Measurements from ENCODE around the gene CC2D2A. TPM values are rescaled to one million over a fixed set of nuclear protein-coding genes. Genes with fewer than 3 reads are reported as not detected.

The CC2D2A gene
- polyA plus RNA-seq, 1 donor from 2014 or later = 8.6 TPM

DNA sequence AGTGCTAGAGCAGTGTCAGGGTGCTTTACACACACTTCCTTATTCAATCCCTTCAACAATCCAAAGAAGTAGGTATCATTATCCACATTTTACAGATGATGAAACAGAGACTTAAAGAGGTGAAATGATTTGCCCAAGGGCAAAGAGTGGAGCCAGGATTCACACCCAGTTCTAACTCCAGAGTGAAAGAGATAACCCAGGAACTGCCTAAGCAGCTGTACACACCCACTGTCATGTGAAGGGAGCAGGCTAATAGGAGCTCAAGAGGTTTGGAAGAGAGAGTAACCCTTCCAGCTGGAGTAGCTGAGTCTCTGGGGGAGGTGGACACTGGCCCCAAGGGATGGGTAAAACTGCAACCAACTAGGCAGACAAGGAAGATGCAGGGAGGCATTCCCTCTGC is 92.9 kb downstream of the CC2D2A start:
- Histone ChIP-seq H3K79me2 (replicated peaks; ENCODE audit: insufficient read depth, low read length) (no peaks in the 10 kb centered on the region), H3K9ac (ENCODE audit: low read length) (no peak overlapping the region), H2AFZ (ENCODE audit: low read depth, low read length) (no peak overlapping the region), H3K4me3 (ENCODE audit: low read length) (no peak overlapping the region), H3K9me2 (ENCODE audit: insufficient read depth, low read length) (no peaks in the 10 kb centered on the region), H4K20me1 (ENCODE audit: insufficient read depth) (no peaks in the 10 kb centered on the region), H3K9me3 (ENCODE audit: low read length) (no peaks in the 10 kb centered on the region), H3K27me3 (ENCODE audit: insufficient read depth, low read depth, low read length) (no peaks in the 10 kb centered on the region), H3K27ac (ENCODE audit: low read length) (no peak overlapping the region), H3F3A (ENCODE audit: insufficient read depth, low read length, poor library complexity, severe bottlenecking) (no peaks in the 10 kb centered on the region), H3K4me2 (ENCODE audit: low read length) (no peak overlapping the region), H3K36me3 (ENCODE audit: insufficient read depth, low read length) (no peaks in the 10 kb centered on the region)
- TF ChIP-seq EP300 (conservative IDR thresholded peaks at IDR 0.05; ENCODE audit: poor library complexity, severe bottlenecking) (no peak), EZH2 (IDR thresholded peaks at IDR 0.05; ENCODE audit: borderline replicate concordance, insufficient read depth, low read length, poor library complexity, severe bottlenecking) (no peak), RAD21 (conservative IDR thresholded peaks at IDR 0.05) (no peak), POLR2AphosphoS5 (IDR thresholded peaks at IDR 0.05) (no peak), MXI1 (conservative IDR thresholded peaks at IDR 0.05; ENCODE audit: poor library complexity, severe bottlenecking) (no peak), TAF1 (IDR thresholded peaks at IDR 0.05; ENCODE audit: low read depth) (no peak), SMC3 (conservative IDR thresholded peaks at IDR 0.05; ENCODE audit: poor library complexity) (no peak)
- TF ChIP-seq, protein P1, sequence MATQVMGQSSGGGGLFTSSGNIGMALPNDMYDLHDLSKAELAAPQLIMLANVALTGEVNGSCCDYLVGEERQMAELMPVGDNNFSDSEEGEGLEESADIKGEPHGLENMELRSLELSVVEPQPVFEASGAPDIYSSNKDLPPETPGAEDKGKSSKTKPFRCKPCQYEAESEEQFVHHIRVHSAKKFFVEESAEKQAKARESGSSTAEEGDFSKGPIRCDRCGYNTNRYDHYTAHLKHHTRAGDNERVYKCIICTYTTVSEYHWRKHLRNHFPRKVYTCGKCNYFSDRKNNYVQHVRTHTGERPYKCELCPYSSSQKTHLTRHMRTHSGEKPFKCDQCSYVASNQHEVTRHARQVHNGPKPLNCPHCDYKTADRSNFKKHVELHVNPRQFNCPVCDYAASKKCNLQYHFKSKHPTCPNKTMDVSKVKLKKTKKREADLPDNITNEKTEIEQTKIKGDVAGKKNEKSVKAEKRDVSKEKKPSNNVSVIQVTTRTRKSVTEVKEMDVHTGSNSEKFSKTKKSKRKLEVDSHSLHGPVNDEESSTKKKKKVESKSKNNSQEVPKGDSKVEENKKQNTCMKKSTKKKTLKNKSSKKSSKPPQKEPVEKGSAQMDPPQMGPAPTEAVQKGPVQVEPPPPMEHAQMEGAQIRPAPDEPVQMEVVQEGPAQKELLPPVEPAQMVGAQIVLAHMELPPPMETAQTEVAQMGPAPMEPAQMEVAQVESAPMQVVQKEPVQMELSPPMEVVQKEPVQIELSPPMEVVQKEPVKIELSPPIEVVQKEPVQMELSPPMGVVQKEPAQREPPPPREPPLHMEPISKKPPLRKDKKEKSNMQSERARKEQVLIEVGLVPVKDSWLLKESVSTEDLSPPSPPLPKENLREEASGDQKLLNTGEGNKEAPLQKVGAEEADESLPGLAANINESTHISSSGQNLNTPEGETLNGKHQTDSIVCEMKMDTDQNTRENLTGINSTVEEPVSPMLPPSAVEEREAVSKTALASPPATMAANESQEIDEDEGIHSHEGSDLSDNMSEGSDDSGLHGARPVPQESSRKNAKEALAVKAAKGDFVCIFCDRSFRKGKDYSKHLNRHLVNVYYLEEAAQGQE (IDR thresholded peaks at IDR 0.05; ENCODE audit: borderline replicate concordance) = no peak
- TF ChIP-seq, protein P2, sequence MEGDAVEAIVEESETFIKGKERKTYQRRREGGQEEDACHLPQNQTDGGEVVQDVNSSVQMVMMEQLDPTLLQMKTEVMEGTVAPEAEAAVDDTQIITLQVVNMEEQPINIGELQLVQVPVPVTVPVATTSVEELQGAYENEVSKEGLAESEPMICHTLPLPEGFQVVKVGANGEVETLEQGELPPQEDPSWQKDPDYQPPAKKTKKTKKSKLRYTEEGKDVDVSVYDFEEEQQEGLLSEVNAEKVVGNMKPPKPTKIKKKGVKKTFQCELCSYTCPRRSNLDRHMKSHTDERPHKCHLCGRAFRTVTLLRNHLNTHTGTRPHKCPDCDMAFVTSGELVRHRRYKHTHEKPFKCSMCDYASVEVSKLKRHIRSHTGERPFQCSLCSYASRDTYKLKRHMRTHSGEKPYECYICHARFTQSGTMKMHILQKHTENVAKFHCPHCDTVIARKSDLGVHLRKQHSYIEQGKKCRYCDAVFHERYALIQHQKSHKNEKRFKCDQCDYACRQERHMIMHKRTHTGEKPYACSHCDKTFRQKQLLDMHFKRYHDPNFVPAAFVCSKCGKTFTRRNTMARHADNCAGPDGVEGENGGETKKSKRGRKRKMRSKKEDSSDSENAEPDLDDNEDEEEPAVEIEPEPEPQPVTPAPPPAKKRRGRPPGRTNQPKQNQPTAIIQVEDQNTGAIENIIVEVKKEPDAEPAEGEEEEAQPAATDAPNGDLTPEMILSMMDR (IDR thresholded peaks at IDR 0.05; ENCODE audit: poor library complexity, severe bottlenecking) = no peak

DNA sequence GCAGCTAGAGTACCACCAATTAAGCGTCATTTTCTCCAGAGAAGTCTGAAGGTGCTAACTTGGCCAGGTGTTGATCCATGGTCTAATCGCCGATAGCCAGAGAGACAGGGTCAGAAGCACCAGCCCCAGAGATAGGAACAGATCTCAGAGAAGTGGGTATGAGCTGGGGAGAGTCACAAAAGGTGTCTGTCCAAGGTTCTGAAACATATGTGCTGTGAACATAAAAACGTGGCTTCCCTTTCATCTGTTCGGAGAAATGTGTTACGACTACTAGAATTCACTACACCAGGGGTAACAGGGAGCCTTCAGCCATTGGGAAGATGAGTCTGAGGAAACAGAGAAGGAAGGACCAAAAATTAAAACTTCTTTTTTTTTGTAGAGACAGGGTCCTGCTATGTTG is 94.2 kb downstream of the CC2D2A start:
- H3K27ac ChIP-seq (ENCODE audit: low read length) = no peak overlapping the region
- no peaks in the 10 kb centered on the region for H3K27me3 ChIP-seq (ENCODE audit: insufficient read depth, low read depth, low read length)
- H3K9me2 ChIP-seq (ENCODE audit: insufficient read depth, low read length) = no peaks in the 10 kb centered on the region
- H3K4me3 ChIP-seq (ENCODE audit: low read length) = no peak overlapping the region
- H3K36me3 ChIP-seq (ENCODE audit: insufficient read depth, low read length) = no peaks in the 10 kb centered on the region
- H3K9me3 ChIP-seq (ENCODE audit: low read length) = no peaks in the 10 kb centered on the region
- no peaks in the 10 kb centered on the region for H4K20me1 ChIP-seq (ENCODE audit: insufficient read depth)
- no peaks in the 10 kb centered on the region for H3F3A ChIP-seq (ENCODE audit: insufficient read depth, low read length, poor library complexity, severe bottlenecking)
- H2AFZ ChIP-seq (ENCODE audit: low read depth, low read length) = no peak overlapping the region
- no peak overlapping the region for H3K4me2 ChIP-seq (ENCODE audit: low read length)
- no peaks in the 10 kb centered on the region for H3K79me2 ChIP-seq (replicated peaks; ENCODE audit: insufficient read depth, low read length)
- TF ChIP-seq POLR2AphosphoS5 (IDR thresholded peaks at IDR 0.05) (no peak), MXI1 (conservative IDR thresholded peaks at IDR 0.05; ENCODE audit: poor library complexity, severe bottlenecking) (no peak), SMC3 (conservative IDR thresholded peaks at IDR 0.05; ENCODE audit: poor library complexity) (no peak), EP300 (conservative IDR thresholded peaks at IDR 0.05; ENCODE audit: poor library complexity, severe bottlenecking) (no peak), EZH2 (IDR thresholded peaks at IDR 0.05; ENCODE audit: borderline replicate concordance, insufficient read depth, low read length, poor library complexity, severe bottlenecking) (no peak)
- TF ChIP-seq, protein P1 (IDR thresholded peaks at IDR 0.05; ENCODE audit: borderline replicate concordance) = no peak
- TF ChIP-seq, protein P2 (IDR thresholded peaks at IDR 0.05; ENCODE audit: poor library complexity, severe bottlenecking) = no peak
- H3K9ac ChIP-seq (ENCODE audit: low read length) = no peak overlapping the region

Measured in neural cell (in vitro differentiated cells).